A673 (cell line): ENCODE data around the gene RIMS4. TPM values are rescaled to one million over a fixed set of nuclear protein-coding genes. Genes with fewer than 3 reads are reported as not detected.

ENCODE experiments used
- BruUV-seq: library from RNA; stranded (reverse); fragments of 400-500 nt; replicated peaks from 2 replicates; lab custom pipeline; 2021; lab: Mats Ljungman, UMichigan
- CTCF ChIA-PET: fragments of 300-600 bp; sonication (Branson Sonifier 250); formaldehyde crosslinking; loops from one replicate; lab custom pipeline; 2022; ENCODE audit warnings: antibody characterized with exemption; lab: Charles Lee
- POLR2A ChIA-PET: fragments of 300-600 bp; sonication (Branson Sonifier 250); formaldehyde crosslinking; loops from one replicate; lab custom pipeline; 2022; ENCODE audit warnings: antibody characterized with exemption; ENCODE audit not compliant: low non-redundant PET; lab: Charles Lee
- DNase-seq: peaks from one replicate; pipeline ENCODE4 v3.0.0-alpha.2; 2015; ENCODE audit warnings: low spot score
- H3K27ac ChIP-seq: fragments of 200-600 bp; sonication (generic); 2 replicates; pipeline ENCODE4 v1.5.1; 2016; ENCODE audit warnings: mixed run types, low read depth, mild to moderate bottlenecking, mixed read lengths, antibody characterized with exemption, low read length; ENCODE audit not compliant: poor library complexity, severe bottlenecking
- H3K27me3 ChIP-seq: fragments of 200-600 bp; sonication (generic); replicated peaks from 2 replicates; pipeline ENCODE4 v1.6.1; 2017; ENCODE audit warnings: mixed run types, low read depth, mild to moderate bottlenecking, mixed read lengths, antibody characterized with exemption, low read length; ENCODE audit not compliant: insufficient read depth, poor library complexity
- H3K36me3 ChIP-seq: fragments of 200-600 bp; sonication (generic); 2 replicates; pipeline ENCODE4 v1.6.1; 2016; ENCODE audit warnings: mixed run types, mild to moderate bottlenecking, mixed read lengths, antibody characterized with exemption, low read length; ENCODE audit not compliant: insufficient read depth, poor library complexity, severe bottlenecking
- H3K4me1 ChIP-seq: fragments of 200-600 bp; sonication (generic); 2 replicates; pipeline ENCODE4 v1.6.1; 2017; ENCODE audit warnings: mixed run types, mild to moderate bottlenecking, mixed read lengths, antibody characterized with exemption, low read length; ENCODE audit not compliant: insufficient read depth, poor library complexity, severe bottlenecking
- H3K4me3 ChIP-seq: fragments of 200-600 bp; sonication (generic); 2 replicates; pipeline ENCODE4 v1.5.1; 2016; ENCODE audit warnings: low read depth, mixed run types, mild to moderate bottlenecking, mixed read lengths, low read length; ENCODE audit not compliant: poor library complexity, severe bottlenecking
- H3K9me3 ChIP-seq: fragments of 200-600 bp; sonication (generic); 2 replicates; pipeline ENCODE4 v1.6.1; 2016; ENCODE audit warnings: mixed run types, low read depth, mild to moderate bottlenecking, mixed read lengths, antibody characterized with exemption, low read length; ENCODE audit not compliant: poor library complexity, severe bottlenecking
- EZH2 ChIP-seq: fragments of 200-600 bp; sonication (generic); IDR thresholded peaks from 2 replicates; pipeline ENCODE4 v1.6.1; 2017; ENCODE audit warnings: borderline replicate concordance, low read depth, mild to moderate bottlenecking, mixed read lengths, antibody characterized with exemption, low read length; ENCODE audit not compliant: poor library complexity, severe bottlenecking
- intact Hi-C: fragments of 100-400 bp; cut with micrococcal nuclease; formaldehyde crosslinking; loops from one replicate; pipeline ENCODE4 v1.10.0; 2022; ENCODE audit not compliant: unreplicated experiment
- total RNA-seq: library from RNA; stranded (reverse); gene quantifications from 2 replicates; pipeline ENCODE4 v1.2.3, GENCODE V29; 2021
- TF ChIP-seq, protein P1 (sequence below): fragments of 300-800, 200-600 bp; sonication (generic); conservative IDR thresholded peaks from 2 replicates; pipeline ENCODE4 v1.5.1; 2017; ENCODE audit warnings: low read depth, mild to moderate bottlenecking, antibody characterized with exemption, low read length, moderate library complexity, mixed read lengths

Gene RIMS4
- total RNA-seq, 1 experiment from 2014 or later = 0.39 TPM

DNA sequence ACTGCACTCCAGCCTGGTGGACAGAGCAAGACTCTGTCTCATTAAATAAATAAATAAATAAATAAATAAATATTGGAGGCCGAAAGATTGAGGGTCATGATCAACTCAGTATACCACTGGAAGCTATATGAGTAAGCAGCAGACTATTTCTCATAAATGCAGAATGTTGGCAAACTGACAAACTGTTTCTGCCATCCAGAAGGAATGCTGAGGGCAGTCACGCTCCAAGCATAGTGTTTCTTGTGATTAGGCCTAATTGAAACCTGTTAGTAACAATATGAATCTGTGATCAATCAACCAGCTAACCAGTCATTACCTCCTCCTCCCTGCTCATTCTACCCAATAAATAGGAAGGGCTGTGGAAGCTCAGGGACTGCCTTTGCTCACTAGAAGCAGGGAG is 79.9 kb downstream of the RIMS4 start:
- peak; percentile 35 for DNase-seq

DNA sequence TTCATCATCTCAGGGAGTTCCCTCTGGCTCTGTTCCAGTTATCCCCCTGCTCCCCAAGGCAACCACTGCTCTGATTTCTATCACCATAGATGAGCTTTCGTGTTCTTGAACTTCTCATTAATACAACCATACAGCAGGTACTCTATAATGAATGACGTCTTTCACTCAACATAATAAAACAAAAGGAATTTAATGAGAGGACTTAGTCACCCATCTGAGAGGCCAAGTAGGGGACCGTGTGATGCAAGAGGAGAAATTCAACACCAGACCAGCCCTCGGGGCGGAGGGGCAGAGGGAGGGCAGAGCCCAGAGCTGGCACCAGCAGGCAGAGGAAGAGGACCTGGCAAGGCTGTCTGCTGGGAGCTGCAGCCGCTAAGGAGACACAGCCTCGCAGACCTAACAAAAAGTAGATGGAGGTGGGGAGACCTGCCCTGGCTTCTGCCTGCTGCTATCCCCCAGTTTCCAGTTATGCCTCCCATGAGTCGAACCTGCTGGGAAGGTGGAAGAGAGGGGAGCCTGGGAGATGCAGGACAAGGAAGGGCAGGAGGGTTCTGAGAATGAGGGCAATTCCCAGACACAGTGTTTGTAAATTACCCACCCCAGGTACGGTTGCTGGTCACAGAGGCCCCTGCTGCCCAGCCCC is 81.4 kb downstream of the RIMS4 start:
- intact Hi-C loops = no loop called here
- no peak for TF ChIP-seq EZH2
- TF ChIP-seq, protein P1, sequence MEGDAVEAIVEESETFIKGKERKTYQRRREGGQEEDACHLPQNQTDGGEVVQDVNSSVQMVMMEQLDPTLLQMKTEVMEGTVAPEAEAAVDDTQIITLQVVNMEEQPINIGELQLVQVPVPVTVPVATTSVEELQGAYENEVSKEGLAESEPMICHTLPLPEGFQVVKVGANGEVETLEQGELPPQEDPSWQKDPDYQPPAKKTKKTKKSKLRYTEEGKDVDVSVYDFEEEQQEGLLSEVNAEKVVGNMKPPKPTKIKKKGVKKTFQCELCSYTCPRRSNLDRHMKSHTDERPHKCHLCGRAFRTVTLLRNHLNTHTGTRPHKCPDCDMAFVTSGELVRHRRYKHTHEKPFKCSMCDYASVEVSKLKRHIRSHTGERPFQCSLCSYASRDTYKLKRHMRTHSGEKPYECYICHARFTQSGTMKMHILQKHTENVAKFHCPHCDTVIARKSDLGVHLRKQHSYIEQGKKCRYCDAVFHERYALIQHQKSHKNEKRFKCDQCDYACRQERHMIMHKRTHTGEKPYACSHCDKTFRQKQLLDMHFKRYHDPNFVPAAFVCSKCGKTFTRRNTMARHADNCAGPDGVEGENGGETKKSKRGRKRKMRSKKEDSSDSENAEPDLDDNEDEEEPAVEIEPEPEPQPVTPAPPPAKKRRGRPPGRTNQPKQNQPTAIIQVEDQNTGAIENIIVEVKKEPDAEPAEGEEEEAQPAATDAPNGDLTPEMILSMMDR = no peak
- BruUV-seq = no TSS peak

More for the DNA sequence above, 79.9 kb downstream of the RIMS4 start:
- Histone ChIP-seq H3K4me3 (no peak overlapping the region), H3K4me1 (peaks cover 17% of the 10 kb centered on the region), H3K27me3 (no peaks in the 10 kb centered on the region), H3K27ac (no peak overlapping the region), H3K9me3 (no peaks in the 10 kb centered on the region), H3K36me3 (no peaks in the 10 kb centered on the region)
- POLR2A ChIA-PET = no interaction called here
- TF ChIP-seq EZH2 = no peak
- TF ChIP-seq, protein P1 = no peak
- intact Hi-C loops = loop anchor here (5.0 to 10.0 kb wide), 2 partner anchors 343 to 516 kb away; partner anchors contain the start of gene OSER1
- CTCF ChIA-PET = interaction anchor here (0.7 kb wide), 1 partner anchor 315 kb away, joined by 5 read pairs; no protein-coding TSS in a partner anchor
- BruUV-seq = no TSS peak

DNA sequence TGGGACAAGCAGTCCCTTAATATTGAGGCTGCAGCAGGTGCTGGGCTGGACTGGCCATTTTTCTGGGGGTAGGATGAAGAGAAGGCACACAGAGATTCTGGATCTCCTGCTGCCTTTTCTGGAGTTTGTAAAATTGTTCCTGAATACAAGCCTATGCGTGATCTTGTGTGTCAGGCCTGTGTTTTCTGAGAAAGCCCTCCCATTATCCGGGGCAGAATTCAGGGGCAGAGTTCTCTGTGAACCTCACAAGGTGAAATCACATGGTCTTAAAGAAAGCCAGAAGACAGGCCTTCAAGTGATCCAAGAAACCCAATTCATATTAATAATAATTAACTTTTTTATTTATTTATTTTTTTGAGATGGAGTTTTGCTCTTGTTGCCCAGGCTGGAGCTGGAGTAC is 82.7 kb downstream of the RIMS4 start:
- CTCF ChIA-PET = no interaction called here
- Histone ChIP-seq H3K9me3 (no peaks in the 10 kb centered on the region), H3K27me3 (no peaks in the 10 kb centered on the region), H3K27ac (no peak overlapping the region), H3K4me1 (peaks cover 11% of the 10 kb centered on the region), H3K36me3 (no peaks in the 10 kb centered on the region), H3K4me3 (no peak overlapping the region)
- BruUV-seq = no TSS peak
- no peak for DNase-seq
- intact Hi-C loops = no loop called here
- POLR2A ChIA-PET = no interaction called here
- no peak for TF ChIP-seq EZH2
- TF ChIP-seq, protein P1 = no peak

More for the DNA sequence above, 81.4 kb downstream of the RIMS4 start:
- peak; percentile 64 for DNase-seq
- Histone ChIP-seq H3K4me3 (no peak overlapping the region), H3K27me3 (no peaks in the 10 kb centered on the region), H3K27ac (no peak overlapping the region), H3K4me1 (peaks cover 11% of the 10 kb centered on the region), H3K36me3 (no peaks in the 10 kb centered on the region), H3K9me3 (no peaks in the 10 kb centered on the region)
- ChIA-PET CTCF (no interaction called here), POLR2A (no interaction called here)
